Astrocyte (in vitro differentiated cells and primary cell): Measurements from ENCODE around the gene ALDH3A1. TPM values are rescaled to one million over a fixed set of nuclear protein-coding genes. Genes with fewer than 3 reads are reported as not detected.

Source experiments
- DNase-seq: peaks from one replicate; pipeline ENCODE4 v3.0.0-alpha.2; 2010; ENCODE audit warnings: low read depth
- FAIRE-seq: peaks from 2 replicates; lab custom pipeline; 2011; peaks lifted over from hg19 to GRCh38; lab: Jason Lieb, UNC
- H2AFZ ChIP-seq: 2 replicates; pipeline ENCODE4 v1.6.0; 2012; ENCODE audit warnings: low read depth, low read length, inconsistent platforms
- H3K27ac ChIP-seq: 2 replicates; pipeline ENCODE4 v1.5.1; 2011; ENCODE audit warnings: low read depth, low read length, inconsistent platforms
- H3K27me3 ChIP-seq: 2 replicates; pipeline ENCODE4 v1.6.0; 2011; ENCODE audit warnings: low read length, inconsistent platforms; ENCODE audit not compliant: insufficient read depth
- H3K36me3 ChIP-seq: 2 replicates; pipeline ENCODE4 v1.5.1; 2011; ENCODE audit warnings: low read length, inconsistent platforms; ENCODE audit not compliant: insufficient read depth
- H3K4me1 ChIP-seq: 2 replicates; pipeline ENCODE4 v1.5.1; 2011; ENCODE audit warnings: low read length, inconsistent platforms; ENCODE audit not compliant: insufficient read depth
- H3K4me2 ChIP-seq: 2 replicates; pipeline ENCODE4 v1.6.0; 2012; ENCODE audit warnings: low read length, inconsistent platforms
- H3K4me3 ChIP-seq: 2 replicates; pipeline ENCODE4 v1.5.1; 2011; ENCODE audit warnings: low read depth, mild to moderate bottlenecking, low read length, inconsistent platforms; ENCODE audit not compliant: insufficient read depth
- H3K79me2 ChIP-seq: 2 replicates; pipeline ENCODE4 v1.6.0; 2012; ENCODE audit warnings: mild to moderate bottlenecking, low read length, inconsistent platforms; ENCODE audit not compliant: insufficient read depth
- H3K9ac ChIP-seq: 2 replicates; pipeline ENCODE4 v1.6.0; 2012; ENCODE audit warnings: mild to moderate bottlenecking, low read length, inconsistent platforms
- H3K9me3 ChIP-seq: 2 replicates; pipeline ENCODE4 v1.5.1; 2012; ENCODE audit warnings: low read depth, mild to moderate bottlenecking, low read length, inconsistent platforms; ENCODE audit not compliant: insufficient read depth
- H4K20me1 ChIP-seq: 2 replicates; pipeline ENCODE4 v1.6.0; 2012; ENCODE audit warnings: low read length, inconsistent platforms; ENCODE audit not compliant: insufficient read depth
- H3K27ac Mint-ChIP-seq: one replicate; pipeline ENCODE4 v1.8.0; 2021; ENCODE audit warnings: mild to moderate bottlenecking, mixed read lengths; ENCODE audit not compliant: unreplicated experiment
- H3K27me3 Mint-ChIP-seq: one replicate; pipeline ENCODE4 v1.8.0; 2021; ENCODE audit warnings: low read depth, mixed read lengths; ENCODE audit not compliant: unreplicated experiment
- H3K36me3 Mint-ChIP-seq: one replicate; pipeline ENCODE4 v1.8.0; 2021; ENCODE audit warnings: low read depth, mixed read lengths; ENCODE audit not compliant: unreplicated experiment
- H3K4me1 Mint-ChIP-seq: one replicate; pipeline ENCODE4 v1.8.0; 2021; ENCODE audit warnings: low read depth, mixed read lengths; ENCODE audit not compliant: unreplicated experiment
- H3K4me3 Mint-ChIP-seq: one replicate; pipeline ENCODE4 v1.8.0; 2021; ENCODE audit warnings: mild to moderate bottlenecking, moderate library complexity, mixed read lengths; ENCODE audit not compliant: unreplicated experiment
- H3K9me3 Mint-ChIP-seq: one replicate; pipeline ENCODE4 v1.8.0; 2021; ENCODE audit warnings: mild to moderate bottlenecking, mixed read lengths; ENCODE audit not compliant: unreplicated experiment
- EZH2 ChIP-seq: IDR thresholded peaks from 2 replicates; pipeline ENCODE4 v1.6.1; 2012; ENCODE audit warnings: mild to moderate bottlenecking, low read length, inconsistent platforms; ENCODE audit not compliant: insufficient read depth
- total RNA-seq: library from RNA; stranded (reverse); gene quantifications from 2 replicates; pipeline ENCODE4 v1.2.1, GENCODE V29; 2021
- TF ChIP-seq, protein P1 (sequence below): IDR thresholded peaks from 2 replicates; pipeline ENCODE4 v1.5.1; 2011; ENCODE audit warnings: low read depth, mild to moderate bottlenecking, inconsistent platforms, low read length, moderate library complexity; ENCODE audit not compliant: insufficient read depth

Gene ALDH3A1
- total RNA-seq, 1 donor from 2014 or later, result not detected

GRCh38 chr17:19771971-19772630, 24.0 kb upstream of the ALDH3A1 start:
- Histone ChIP-seq H2AFZ (no peak overlapping the region), H3K9ac (no peak overlapping the region), H3K27me3 (no peaks in the 10 kb centered on the region), H3K9me3 (no peaks in the 10 kb centered on the region), H3K79me2 (no peaks in the 10 kb centered on the region), H3K36me3 (peaks cover 2% of the 10 kb centered on the region), H3K4me3 (no peak overlapping the region), H4K20me1 (no peaks in the 10 kb centered on the region), H3K4me1 (no peaks in the 10 kb centered on the region), H3K4me2 (no peak overlapping the region), H3K27ac (no peak overlapping the region)
- no peak for DNase-seq
- FAIRE-seq, result no peak
- TF ChIP-seq, protein P1, sequence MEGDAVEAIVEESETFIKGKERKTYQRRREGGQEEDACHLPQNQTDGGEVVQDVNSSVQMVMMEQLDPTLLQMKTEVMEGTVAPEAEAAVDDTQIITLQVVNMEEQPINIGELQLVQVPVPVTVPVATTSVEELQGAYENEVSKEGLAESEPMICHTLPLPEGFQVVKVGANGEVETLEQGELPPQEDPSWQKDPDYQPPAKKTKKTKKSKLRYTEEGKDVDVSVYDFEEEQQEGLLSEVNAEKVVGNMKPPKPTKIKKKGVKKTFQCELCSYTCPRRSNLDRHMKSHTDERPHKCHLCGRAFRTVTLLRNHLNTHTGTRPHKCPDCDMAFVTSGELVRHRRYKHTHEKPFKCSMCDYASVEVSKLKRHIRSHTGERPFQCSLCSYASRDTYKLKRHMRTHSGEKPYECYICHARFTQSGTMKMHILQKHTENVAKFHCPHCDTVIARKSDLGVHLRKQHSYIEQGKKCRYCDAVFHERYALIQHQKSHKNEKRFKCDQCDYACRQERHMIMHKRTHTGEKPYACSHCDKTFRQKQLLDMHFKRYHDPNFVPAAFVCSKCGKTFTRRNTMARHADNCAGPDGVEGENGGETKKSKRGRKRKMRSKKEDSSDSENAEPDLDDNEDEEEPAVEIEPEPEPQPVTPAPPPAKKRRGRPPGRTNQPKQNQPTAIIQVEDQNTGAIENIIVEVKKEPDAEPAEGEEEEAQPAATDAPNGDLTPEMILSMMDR, result no peak
- no peak for TF ChIP-seq EZH2
- H3K4me1 Mint-ChIP-seq, result peaks cover 4% of the 10 kb centered on the region
- no peak overlapping the region for H3K4me3 Mint-ChIP-seq
- no peaks in the 10 kb centered on the region for H3K9me3 Mint-ChIP-seq
- no peaks in the 10 kb centered on the region for H3K27me3 Mint-ChIP-seq
- H3K27ac Mint-ChIP-seq, result no peak overlapping the region
- H3K36me3 Mint-ChIP-seq, result peaks cover 10% of the 10 kb centered on the region

DNA sequence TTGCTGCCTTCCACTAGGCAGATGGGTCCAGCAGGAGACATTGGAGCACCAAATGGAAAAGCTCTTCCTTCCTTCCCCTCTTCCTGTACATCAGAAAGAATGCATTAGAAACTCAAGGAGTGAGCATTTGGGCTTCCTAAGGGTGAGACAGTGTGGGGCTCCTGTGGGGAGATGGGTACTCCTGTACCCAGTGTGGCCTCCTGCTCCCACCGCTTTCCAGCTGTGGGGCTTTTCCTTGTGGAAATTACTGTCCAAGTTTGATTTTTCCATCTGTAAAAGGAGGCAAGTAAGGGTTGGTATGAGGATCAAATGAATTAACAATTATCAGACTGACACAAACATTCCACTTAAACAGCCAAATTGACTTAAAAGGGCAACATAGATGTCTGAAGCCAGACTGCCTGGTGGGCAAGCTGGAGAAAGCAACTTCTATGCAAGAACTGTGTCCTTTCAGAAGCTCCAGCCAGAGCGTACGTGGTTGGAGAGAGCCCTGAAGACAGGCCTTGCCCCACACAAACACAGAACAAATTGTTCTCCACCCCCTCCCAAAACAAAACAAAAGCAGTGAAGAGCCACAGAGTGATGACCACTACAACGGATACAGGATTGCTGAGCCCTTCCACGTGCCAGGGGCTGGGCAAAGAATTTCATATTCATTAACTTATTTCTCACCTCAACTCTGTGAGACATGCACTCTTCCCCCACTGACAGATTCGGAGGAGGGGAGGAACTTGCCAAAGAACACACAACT, 23.1 kb upstream of the ALDH3A1 start:
- Histone ChIP-seq H3K9me3 (no peaks in the 10 kb centered on the region), H2AFZ (no peak overlapping the region), H4K20me1 (no peaks in the 10 kb centered on the region), H3K4me3 (no peak overlapping the region), H3K4me2 (no peak overlapping the region), H3K27me3 (no peaks in the 10 kb centered on the region), H3K36me3 (peaks cover 2% of the 10 kb centered on the region), H3K79me2 (no peaks in the 10 kb centered on the region), H3K4me1 (no peaks in the 10 kb centered on the region), H3K27ac (no peak overlapping the region), H3K9ac (no peak overlapping the region)
- Mint-ChIP-seq H3K9me3 (no peaks in the 10 kb centered on the region), H3K4me3 (no peak overlapping the region), H3K27ac (no peak overlapping the region), H3K27me3 (no peaks in the 10 kb centered on the region), H3K4me1 (peaks cover 4% of the 10 kb centered on the region), H3K36me3 (peaks cover 9% of the 10 kb centered on the region)
- no peak for TF ChIP-seq EZH2
- TF ChIP-seq, protein P1, result no peak
- no peak for DNase-seq
- no peak for FAIRE-seq
